ENCODE measurements around the gene STIP1.

The STIP1 gene

GRCh38 chr11:64241491-64242374 is 55.8 kb downstream of the STIP1 start:
- Histone ChIP-seq H3K36me3 (replicated peaks; ENCODE audit: insufficient read depth, low read length) (no peaks in the 10 kb centered on the region), H3K27ac (ENCODE audit: low read length) (peak overlapping the region; percentile 95; the same call in 1 of the 2 replicates), H3K27me3 (replicated peaks; ENCODE audit: insufficient read depth, low read length) (no peaks in the 10 kb centered on the region), H3K9me3 (replicated peaks; ENCODE audit: insufficient read depth, low read length) (no peaks in the 10 kb centered on the region), H3K9ac (ENCODE audit: low read length) (peak overlapping the region; percentile 84), H3F3A (ENCODE audit: insufficient read depth, low read length) (peaks cover 30% of the 10 kb centered on the region), H4K20me1 (ENCODE audit: insufficient read depth, low read length) (no peaks in the 10 kb centered on the region), H2AFZ (ENCODE audit: low read length) (peak overlapping the region; percentile 61; the same call in 1 of the 2 replicates), H3K4me2 (ENCODE audit: low read depth, low read length) (peak overlapping the region; percentile 98), H3K79me2 (ENCODE audit: low read length) (peaks cover 38% of the 10 kb centered on the region), H3K9me2 (replicated peaks; ENCODE audit: insufficient read depth, low read length) (no peaks in the 10 kb centered on the region), H3K4me1 (ENCODE audit: low read length) (peaks cover 23% of the 10 kb centered on the region), H3K4me3 (ENCODE audit: low read length) (peak overlapping the region; percentile 94)
- DNase-seq: peak; percentile 97
- TF ChIP-seq EZH2 (optimal IDR thresholded peaks at IDR 0.05; ENCODE audit: low read depth, low read length) (no peak), EZH2phosphoT487 (IDR thresholded peaks at IDR 0.05; ENCODE audit: low read length) (no peak), CTCF (IDR thresholded peaks at IDR 0.05; ENCODE audit: low read length) (no peak)

- Histone ChIP-seq H3K9me3 (replicated peaks; ENCODE audit: insufficient read depth, low read length) (no peaks in the 10 kb centered on the region), H3K27ac (ENCODE audit: low read length) (no peak overlapping the region), H3K4me1 (ENCODE audit: low read length) (peaks cover 23% of the 10 kb centered on the region), H3K4me2 (ENCODE audit: low read depth, low read length) (no peak overlapping the region), H2AFZ (ENCODE audit: low read length) (no peak overlapping the region), H3K9me2 (replicated peaks; ENCODE audit: insufficient read depth, low read length) (no peaks in the 10 kb centered on the region), H3K4me3 (ENCODE audit: low read length) (no peak overlapping the region), H4K20me1 (ENCODE audit: insufficient read depth, low read length) (no peaks in the 10 kb centered on the region), H3K27me3 (replicated peaks; ENCODE audit: insufficient read depth, low read length) (no peaks in the 10 kb centered on the region), H3K9ac (ENCODE audit: low read length) (no peak overlapping the region), H3F3A (ENCODE audit: insufficient read depth, low read length) (peaks cover 34% of the 10 kb centered on the region), H3K79me2 (ENCODE audit: low read length) (peaks cover 40% of the 10 kb centered on the region), H3K36me3 (replicated peaks; ENCODE audit: insufficient read depth, low read length) (no peaks in the 10 kb centered on the region)
- DNase-seq: no peak
- TF ChIP-seq CTCF (IDR thresholded peaks at IDR 0.05; ENCODE audit: low read length): no peak
- no peak for TF ChIP-seq EZH2phosphoT487 (IDR thresholded peaks at IDR 0.05; ENCODE audit: low read length)
- TF ChIP-seq EZH2 (optimal IDR thresholded peaks at IDR 0.05; ENCODE audit: low read depth, low read length): no peak
Observed at GRCh38 chr11:64243236-64243854, 57.4 kb downstream of the STIP1 start.

GRCh38 chr11:64244107-64244506 is 58.1 kb downstream of the STIP1 start:
- Histone ChIP-seq H4K20me1 (ENCODE audit: insufficient read depth, low read length) (no peaks in the 10 kb centered on the region), H3K4me2 (ENCODE audit: low read depth, low read length) (no peak overlapping the region), H3K9me2 (replicated peaks; ENCODE audit: insufficient read depth, low read length) (no peaks in the 10 kb centered on the region), H3F3A (ENCODE audit: insufficient read depth, low read length) (peaks cover 26% of the 10 kb centered on the region), H3K4me1 (ENCODE audit: low read length) (peaks cover 20% of the 10 kb centered on the region), H3K79me2 (ENCODE audit: low read length) (peaks cover 40% of the 10 kb centered on the region), H3K27ac (ENCODE audit: low read length) (no peak overlapping the region), H3K9ac (ENCODE audit: low read length) (no peak overlapping the region), H3K9me3 (replicated peaks; ENCODE audit: insufficient read depth, low read length) (no peaks in the 10 kb centered on the region), H3K4me3 (ENCODE audit: low read length) (no peak overlapping the region), H3K36me3 (replicated peaks; ENCODE audit: insufficient read depth, low read length) (no peaks in the 10 kb centered on the region), H3K27me3 (replicated peaks; ENCODE audit: insufficient read depth, low read length) (no peaks in the 10 kb centered on the region), H2AFZ (ENCODE audit: low read length) (no peak overlapping the region)
- DNase-seq: no peak
- TF ChIP-seq EZH2 (optimal IDR thresholded peaks at IDR 0.05; ENCODE audit: low read depth, low read length) (no peak), CTCF (IDR thresholded peaks at IDR 0.05; ENCODE audit: low read length) (no peak), EZH2phosphoT487 (IDR thresholded peaks at IDR 0.05; ENCODE audit: low read length) (no peak)

Measured in MM.1S (cell line).